HK-2 (cell line): ENCODE measurements around the gene CDC37L1.
"Not testable (repeated sequence)": the region's sequence is repeated elsewhere in the genome, so short reads cannot be mapped to it uniquely, and the experiment has no call there.

Experiments used
- DNase-seq: peaks from one replicate; pipeline ENCODE4 v3.0.0-alpha.2; 2018; ENCODE audit not compliant: unreplicated experiment

Gene CDC37L1

GRCh38 chr9:4754530-4754929 is 75.2 kb downstream of the CDC37L1 start:
- DNase-seq: not testable (repeated sequence)

GRCh38 chr9:4755026-4755609 is 75.7 kb downstream of the CDC37L1 start:
- DNase-seq: no peak

- no peak for DNase-seq
Measured at GRCh38 chr9:4756420-4756819, 77.1 kb downstream of the CDC37L1 start.
